ENCODE results near the gene DNMBP. TPM values are rescaled to one million over a fixed set of nuclear protein-coding genes. Genes with fewer than 3 reads are reported as not detected.
"Not testable (repeated sequence)": the region's sequence is repeated elsewhere in the genome, so short reads cannot be mapped to it uniquely, and the experiment has no call there.

DNMBP gene
- total and polyA plus RNA-seq, 2 donors, result 10.0 to 11.9 TPM

DNA sequence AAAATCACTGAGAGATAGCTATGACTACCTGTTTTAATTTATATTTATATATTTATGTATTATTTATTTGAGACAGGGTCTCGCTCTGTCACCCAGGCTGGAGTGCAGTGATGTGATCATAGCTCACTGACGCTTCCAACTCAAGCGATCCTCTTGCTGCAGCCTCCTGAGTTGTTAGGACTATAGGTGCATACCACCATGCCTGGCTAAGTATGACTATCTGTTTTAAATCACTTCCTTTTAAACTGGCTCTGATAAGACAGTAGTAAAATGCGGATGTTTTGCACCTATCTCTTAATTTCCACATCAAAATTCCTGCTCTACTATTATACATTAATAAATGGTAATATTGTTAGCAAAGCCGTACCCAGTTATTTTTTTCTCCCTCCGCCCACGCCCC lies 41.8 kb downstream of the DNMBP start:
- H3K36me3 ChIP-seq (ENCODE audit: control insufficient read depth in 2 of 2, insufficient read depth in 2 of 2, low read length in 1 of 2), result peaks cover 43 to 68% of the 10 kb centered on the region in 2 donors
- WGBS, result 98% methylated on average over 7 of the region's 7 CpGs
- no peaks in the 10 kb centered on the region for H3K9me3 ChIP-seq (ENCODE audit: control insufficient read depth in 2 of 2, insufficient read depth in 1 of 2, low read length in 1 of 2)
- H3K4me3 ChIP-seq (ENCODE audit: low read length in 2 of 2), result no peak overlapping the region
- H3K4me1 ChIP-seq (ENCODE audit: control insufficient read depth in 2 of 2, insufficient read depth in 2 of 2, low read length in 2 of 2), result no peaks in the 10 kb centered on the region
- H3K27me3 ChIP-seq (ENCODE audit: control insufficient read depth in 2 of 2, insufficient read depth in 1 of 2, low read length in 1 of 2), result no peaks in the 10 kb centered on the region
- no peak for DNase-seq (ENCODE audit: low read depth in 6 of 9, low spot score in 9 of 9)
- no peak overlapping the region for H3K27ac ChIP-seq (ENCODE audit: low read depth in 1 of 2, low read length in 1 of 2)

DNA sequence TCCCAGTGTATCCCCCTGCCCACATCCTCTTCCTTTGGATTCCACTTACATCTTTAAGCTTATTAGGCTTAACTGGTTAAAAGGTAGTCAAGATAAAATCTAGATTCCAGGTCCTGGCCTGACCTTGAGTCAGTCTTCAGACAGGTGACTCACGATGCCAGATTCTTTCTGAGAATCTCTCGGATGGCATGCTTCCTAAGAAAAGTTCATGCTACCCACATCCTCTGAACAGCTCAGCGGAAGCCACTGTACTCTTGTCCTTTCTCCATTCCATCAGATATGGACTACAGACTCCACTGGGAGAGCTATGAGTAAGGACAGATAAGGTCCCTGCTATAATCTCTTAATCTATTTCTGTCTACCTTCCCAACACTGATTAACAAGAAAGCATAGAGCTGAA lies 43.4 kb downstream of the DNMBP start:
- H3K27me3 ChIP-seq (ENCODE audit: control insufficient read depth in 2 of 2, insufficient read depth in 1 of 2, low read length in 1 of 2), result no peaks in the 10 kb centered on the region
- DNase-seq (ENCODE audit: low read depth in 6 of 9, low spot score in 9 of 9), result no peak
- no peak overlapping the region for H3K27ac ChIP-seq (ENCODE audit: low read depth in 1 of 2, low read length in 1 of 2)
- no peaks in the 10 kb centered on the region for H3K4me1 ChIP-seq (ENCODE audit: control insufficient read depth in 2 of 2, insufficient read depth in 2 of 2, low read length in 2 of 2)
- WGBS, result 96% methylated on average over 3 of the region's 3 CpGs
- H3K4me3 ChIP-seq (ENCODE audit: low read length in 2 of 2), result no peak overlapping the region
- peaks cover 37 to 59% of the 10 kb centered on the region in 2 donors for H3K36me3 ChIP-seq (ENCODE audit: control insufficient read depth in 2 of 2, insufficient read depth in 2 of 2, low read length in 1 of 2)
- H3K9me3 ChIP-seq (ENCODE audit: control insufficient read depth in 2 of 2, insufficient read depth in 1 of 2, low read length in 1 of 2), result no peaks in the 10 kb centered on the region

DNA sequence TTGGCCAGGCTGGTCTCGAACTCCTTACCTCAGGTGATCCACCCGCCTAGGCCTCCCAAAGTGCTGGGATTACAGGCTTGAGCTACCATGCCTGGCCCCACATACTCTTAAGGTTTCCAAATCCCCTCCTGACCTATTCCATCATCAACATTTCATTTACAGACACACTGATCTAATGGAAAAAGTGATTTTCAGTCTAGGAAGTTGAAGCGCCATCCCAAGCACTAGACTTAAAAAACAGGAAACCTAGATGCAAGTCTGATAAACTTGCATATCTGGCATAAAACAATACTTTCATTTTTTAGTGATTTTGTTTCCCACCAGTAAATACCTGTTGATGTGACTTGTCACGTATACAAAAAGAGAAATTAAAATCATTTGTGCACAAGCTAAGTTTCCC lies 44.0 kb downstream of the DNMBP start:
- H3K4me3 ChIP-seq (ENCODE audit: low read length in 2 of 2), result no peak overlapping the region
- H3K27ac ChIP-seq (ENCODE audit: low read depth in 1 of 2, low read length in 1 of 2), result no peak overlapping the region
- H3K9me3 ChIP-seq (ENCODE audit: control insufficient read depth in 2 of 2, insufficient read depth in 1 of 2, low read length in 1 of 2), result no peaks in the 10 kb centered on the region
- H3K27me3 ChIP-seq (ENCODE audit: control insufficient read depth in 2 of 2, insufficient read depth in 1 of 2, low read length in 1 of 2), result no peaks in the 10 kb centered on the region
- peaks cover 33 to 54% of the 10 kb centered on the region in 2 donors for H3K36me3 ChIP-seq (ENCODE audit: control insufficient read depth in 2 of 2, insufficient read depth in 2 of 2, low read length in 1 of 2)
- no peak for DNase-seq (ENCODE audit: low read depth in 6 of 9, low spot score in 9 of 9)
- no peaks in the 10 kb centered on the region for H3K4me1 ChIP-seq (ENCODE audit: control insufficient read depth in 2 of 2, insufficient read depth in 2 of 2, low read length in 2 of 2)
- WGBS, result 97% methylated on average over 4 of the region's 4 CpGs

DNA sequence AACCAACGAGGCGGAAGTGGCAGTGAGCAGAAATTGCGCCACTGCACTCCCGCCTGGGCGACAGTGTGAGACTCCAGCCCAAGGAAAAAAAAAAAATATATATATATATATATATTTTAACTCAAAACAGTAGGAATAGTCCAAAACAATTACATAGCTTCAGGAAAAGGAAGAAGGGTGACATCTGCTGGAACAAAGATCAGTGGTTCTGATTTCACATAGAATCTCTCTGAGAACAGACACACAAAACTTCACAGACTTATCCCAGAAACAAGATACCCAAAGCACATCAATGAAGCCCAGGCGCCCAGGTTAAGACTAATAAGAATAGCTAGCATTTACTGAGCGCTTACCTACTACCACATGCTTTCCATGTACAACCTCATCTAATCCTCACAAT lies 45.0 kb downstream of the DNMBP start:
- no peaks in the 10 kb centered on the region for H3K9me3 ChIP-seq (ENCODE audit: control insufficient read depth in 2 of 2, insufficient read depth in 1 of 2, low read length in 1 of 2)
- 99% methylated on average over 7 of the region's 7 CpGs for WGBS
- H3K36me3 ChIP-seq (ENCODE audit: control insufficient read depth in 2 of 2, insufficient read depth in 2 of 2, low read length in 1 of 2), result peaks cover 27 to 46% of the 10 kb centered on the region in 2 donors
- no peaks in the 10 kb centered on the region for H3K4me1 ChIP-seq (ENCODE audit: control insufficient read depth in 2 of 2, insufficient read depth in 2 of 2, low read length in 2 of 2)
- no peak overlapping the region for H3K4me3 ChIP-seq (ENCODE audit: low read length in 2 of 2)
- no peak for DNase-seq (ENCODE audit: low read depth in 6 of 9, low spot score in 9 of 9)
- no peak overlapping the region for H3K27ac ChIP-seq (ENCODE audit: low read depth in 1 of 2, low read length in 1 of 2)
- no peaks in the 10 kb centered on the region for H3K27me3 ChIP-seq (ENCODE audit: control insufficient read depth in 2 of 2, insufficient read depth in 1 of 2, low read length in 1 of 2)

DNA sequence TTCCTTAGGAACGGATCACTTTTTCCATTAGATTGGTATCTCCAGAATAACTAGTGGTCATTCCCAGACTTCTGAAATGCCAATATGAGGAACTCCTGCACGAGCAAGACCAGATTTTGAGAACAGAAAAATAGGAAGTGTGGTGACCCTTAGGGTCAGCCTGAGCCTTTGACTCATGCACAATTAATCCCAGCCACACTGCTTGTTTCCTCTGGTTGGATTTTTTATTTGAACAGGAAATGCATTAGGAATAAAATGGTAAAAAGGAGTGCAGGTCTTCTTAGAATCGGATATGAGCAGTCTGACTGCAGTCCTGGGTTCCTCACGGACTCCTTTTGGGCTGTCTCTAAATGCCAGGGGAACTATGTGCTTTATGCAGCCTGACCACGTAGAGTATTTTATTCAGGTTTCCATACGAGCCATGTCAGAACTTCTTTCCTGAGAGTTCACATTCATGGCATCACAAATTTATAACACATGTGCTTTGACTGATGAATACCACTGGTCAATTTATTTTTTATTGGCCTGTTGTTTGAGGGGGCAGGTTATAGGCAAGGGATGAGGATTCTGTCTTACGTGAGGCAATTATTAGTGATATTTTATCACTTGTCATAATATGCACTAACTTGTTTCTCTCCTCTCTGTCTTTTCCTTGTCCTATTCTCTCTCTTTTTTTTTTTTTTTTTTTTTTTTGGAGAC lies 46.1 kb downstream of the DNMBP start:
- H3K4me1 ChIP-seq (ENCODE audit: control insufficient read depth in 2 of 2, insufficient read depth in 2 of 2, low read length in 2 of 2); H3K27me3 ChIP-seq (ENCODE audit: control insufficient read depth in 2 of 2, insufficient read depth in 1 of 2, low read length in 1 of 2); H3K4me3 ChIP-seq (ENCODE audit: low read length in 2 of 2); DNase-seq (ENCODE audit: low read depth in 6 of 9, low spot score in 9 of 9); H3K9me3 ChIP-seq (ENCODE audit: control insufficient read depth in 2 of 2, insufficient read depth in 1 of 2, low read length in 1 of 2); H3K27ac ChIP-seq (ENCODE audit: low read depth in 1 of 2, low read length in 1 of 2): not testable (repeated sequence)
- H3K36me3 ChIP-seq (ENCODE audit: control insufficient read depth in 2 of 2, insufficient read depth in 2 of 2, low read length in 1 of 2), result peaks cover 18 to 35% of the 10 kb centered on the region in 2 donors
- 72% methylated on average over 4 of the region's 7 CpGs for WGBS

DNA sequence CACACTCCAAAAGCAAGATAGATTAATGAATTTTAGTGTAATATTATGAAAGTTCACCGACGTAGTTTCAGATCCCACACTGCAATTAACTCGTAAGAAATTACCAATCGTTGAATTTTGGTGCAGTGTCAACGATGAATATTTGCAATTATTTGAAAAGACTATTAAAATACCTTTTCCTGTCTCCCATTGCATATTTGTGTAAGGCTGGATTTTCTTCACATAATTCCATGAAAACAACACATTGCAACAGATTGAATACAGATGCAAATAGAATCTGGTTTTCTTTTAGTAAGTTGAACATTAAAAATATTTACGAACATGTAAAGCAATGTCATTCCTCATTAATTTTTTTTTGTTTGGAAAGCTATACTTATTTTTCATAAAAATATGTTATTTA lies 50.9 kb downstream of the DNMBP start:
- no peak overlapping the region for H3K4me3 ChIP-seq (ENCODE audit: low read length in 2 of 2)
- H3K36me3 ChIP-seq (ENCODE audit: control insufficient read depth in 2 of 2, insufficient read depth in 2 of 2, low read length in 1 of 2), result peaks cover 32 to 36% of the 10 kb centered on the region in 2 donors
- H3K4me1 ChIP-seq (ENCODE audit: control insufficient read depth in 2 of 2, insufficient read depth in 2 of 2, low read length in 2 of 2), result no peaks in the 10 kb centered on the region
- 96% methylated on average over 6 of the region's 6 CpGs for WGBS
- H3K27me3 ChIP-seq (ENCODE audit: control insufficient read depth in 2 of 2, insufficient read depth in 1 of 2, low read length in 1 of 2), result no peaks in the 10 kb centered on the region
- no peak overlapping the region for H3K27ac ChIP-seq (ENCODE audit: low read depth in 1 of 2, low read length in 1 of 2)
- peaks cover 0 to 4% of the 10 kb centered on the region in 2 donors for H3K9me3 ChIP-seq (ENCODE audit: control insufficient read depth in 2 of 2, insufficient read depth in 1 of 2, low read length in 1 of 2)
- DNase-seq (ENCODE audit: low read depth in 6 of 9, low spot score in 9 of 9), result no peak

DNA sequence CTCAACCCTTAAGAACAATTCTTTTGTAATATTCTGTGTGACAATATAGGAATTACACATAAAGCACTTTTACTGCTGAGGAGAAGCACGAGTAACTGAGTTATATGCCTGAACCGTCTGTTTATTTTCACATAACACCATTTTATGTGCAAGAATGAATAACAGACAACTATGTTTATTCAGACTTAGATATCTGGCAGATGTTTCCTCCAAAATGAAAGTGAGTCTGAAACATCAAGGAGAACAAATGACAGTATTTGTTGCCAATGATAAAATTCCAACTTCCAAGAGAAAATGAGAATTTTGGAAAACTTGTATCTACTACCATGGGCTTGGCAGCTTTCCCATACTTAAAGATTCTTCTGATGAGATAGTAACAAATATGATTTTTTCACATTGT lies 51.4 kb downstream of the DNMBP start:
- Histone ChIP-seq H3K9me3 (ENCODE audit: control insufficient read depth in 2 of 2, insufficient read depth in 1 of 2, low read length in 1 of 2) (peaks cover 0 to 4% of the 10 kb centered on the region in 2 donors), H3K4me1 (ENCODE audit: control insufficient read depth in 2 of 2, insufficient read depth in 2 of 2, low read length in 2 of 2) (no peaks in the 10 kb centered on the region), H3K36me3 (ENCODE audit: control insufficient read depth in 2 of 2, insufficient read depth in 2 of 2, low read length in 1 of 2) (peaks cover 34 to 40% of the 10 kb centered on the region in 2 donors), H3K27ac (ENCODE audit: low read depth in 1 of 2, low read length in 1 of 2) (no peak overlapping the region), H3K4me3 (ENCODE audit: low read length in 2 of 2) (no peak overlapping the region), H3K27me3 (ENCODE audit: control insufficient read depth in 2 of 2, insufficient read depth in 1 of 2, low read length in 1 of 2) (no peaks in the 10 kb centered on the region)
- 94% methylated on average over 2 of the region's 2 CpGs for WGBS
- no peak for DNase-seq (ENCODE audit: low read depth in 6 of 9, low spot score in 9 of 9)

DNA sequence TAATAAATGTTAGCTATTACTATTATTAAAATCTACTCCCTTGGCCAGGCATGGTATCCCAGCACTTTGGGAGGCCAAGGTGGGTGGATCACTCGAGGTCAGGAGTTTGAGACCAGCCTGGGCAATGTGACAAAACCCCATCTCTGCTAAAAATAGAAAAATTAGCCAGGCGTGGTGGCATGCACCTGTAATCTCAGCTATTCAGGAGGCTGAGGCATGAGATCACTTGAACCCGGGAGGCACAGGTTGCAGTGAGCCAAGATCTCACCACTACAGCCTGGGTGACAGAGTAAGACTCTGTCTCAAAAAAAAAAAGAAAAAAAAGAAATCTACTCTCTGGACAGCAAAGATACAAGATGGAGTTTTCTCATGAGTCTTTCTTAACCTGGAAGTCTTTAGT lies 56.2 kb downstream of the DNMBP start:
- not testable (repeated sequence) for H3K27ac ChIP-seq (ENCODE audit: low read depth in 1 of 2, low read length in 1 of 2); H3K4me1 ChIP-seq (ENCODE audit: control insufficient read depth in 2 of 2, insufficient read depth in 2 of 2, low read length in 2 of 2); H3K4me3 ChIP-seq (ENCODE audit: low read length in 2 of 2); DNase-seq (ENCODE audit: low read depth in 6 of 9, low spot score in 9 of 9); H3K27me3 ChIP-seq (ENCODE audit: control insufficient read depth in 2 of 2, insufficient read depth in 1 of 2, low read length in 1 of 2)
- peaks cover 53 to 65% of the 10 kb centered on the region in 2 donors for H3K36me3 ChIP-seq (ENCODE audit: control insufficient read depth in 2 of 2, insufficient read depth in 2 of 2, low read length in 1 of 2)
- WGBS, result 98% methylated on average over 3 of the region's 3 CpGs
- peaks cover 1 to 12% of the 10 kb centered on the region in 2 donors for H3K9me3 ChIP-seq (ENCODE audit: control insufficient read depth in 2 of 2, insufficient read depth in 1 of 2, low read length in 1 of 2)

DNA sequence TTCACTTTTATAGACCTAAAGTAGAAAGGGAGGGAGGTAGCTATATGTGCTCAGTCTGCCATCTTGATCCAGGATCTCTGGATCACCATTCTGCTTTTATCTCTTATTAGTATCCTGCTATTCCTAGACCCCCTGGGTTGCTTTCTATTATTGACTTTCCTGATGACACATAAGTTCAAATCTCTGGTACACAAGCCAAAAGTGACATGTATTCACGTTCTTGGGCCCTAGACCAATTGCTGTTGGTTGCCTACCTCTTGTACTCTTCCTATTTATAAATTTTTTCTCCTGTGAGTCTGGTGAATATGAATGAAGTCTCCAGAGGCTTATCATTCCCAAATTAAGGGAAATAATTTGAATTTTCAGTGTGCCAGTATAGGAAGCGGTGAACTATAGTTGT lies 56.9 kb downstream of the DNMBP start:
- H3K36me3 ChIP-seq (ENCODE audit: control insufficient read depth in 2 of 2, insufficient read depth in 2 of 2, low read length in 1 of 2), result peaks cover 53 to 65% of the 10 kb centered on the region in 2 donors
- WGBS, result 97% methylated on average over 2 of the region's 2 CpGs
- no peak for DNase-seq (ENCODE audit: low read depth in 6 of 9, low spot score in 9 of 9)
- peaks cover 1 to 12% of the 10 kb centered on the region in 2 donors for H3K9me3 ChIP-seq (ENCODE audit: control insufficient read depth in 2 of 2, insufficient read depth in 1 of 2, low read length in 1 of 2)
- H3K27me3 ChIP-seq (ENCODE audit: control insufficient read depth in 2 of 2, insufficient read depth in 1 of 2, low read length in 1 of 2), result no peaks in the 10 kb centered on the region
- no peak overlapping the region for H3K27ac ChIP-seq (ENCODE audit: low read depth in 1 of 2, low read length in 1 of 2)
- no peaks in the 10 kb centered on the region for H3K4me1 ChIP-seq (ENCODE audit: control insufficient read depth in 2 of 2, insufficient read depth in 2 of 2, low read length in 2 of 2)
- no peak overlapping the region for H3K4me3 ChIP-seq (ENCODE audit: low read length in 2 of 2)
